HepG2 (cell line): ENCODE results near the gene CCDC8. TPM values are rescaled to one million over a fixed set of nuclear protein-coding genes. Genes with fewer than 3 reads are reported as not detected.

Experiments
- ATAC-seq: fragments of 200-7000 bp; cut with Tn5 transposase; 3 replicates; pipeline ENCODE4 v1.9.1; 2020; ENCODE audit warnings: mild to moderate bottlenecking, moderate library complexity
- BruUV-seq: library from RNA; stranded (reverse); fragments of 400-500 nt; replicated peaks from 2 replicates; lab custom pipeline; 2021; lab: Mats Ljungman, UMichigan
- CTCF ChIA-PET: fragments of 300-600 bp; formaldehyde crosslinking; extraction: SDS; loops from one replicate; lab custom pipeline; 2021; ENCODE audit warnings: low total read pairs, inconsistent platforms, low intra/inter-chr PET ratio; lab: Yijun Ruan, JAX
- POLR2A ChIA-PET: fragments of 350-600 bp; sonication (Branson Sonifier 250); formaldehyde crosslinking; loops from one replicate; lab custom pipeline; 2020; ENCODE audit warnings: antibody characterized with exemption, inconsistent platforms; lab: Yijun Ruan, JAX
- DNase-seq: peaks from one replicate; pipeline ENCODE4 v3.0.0-alpha.2; 2015; ENCODE audit warnings: low spot score
- FAIRE-seq: peaks from 3 replicates; lab custom pipeline; 2011; peaks lifted over from hg19 to GRCh38; lab: Jason Lieb, UNC
- H2AFZ ChIP-seq: one replicate; pipeline ENCODE4 v1.6.1; 2011; ENCODE audit warnings: low read length, inconsistent platforms
- H3K27ac ChIP-seq: fragments of 300-600 bp; 3 replicates; pipeline ENCODE4 v1.8.0; 2011; ENCODE audit warnings: mixed run types, mild to moderate bottlenecking, mixed read lengths, low read length, inconsistent platforms; ENCODE audit not compliant: insufficient read depth; ENCODE audit errors: extremely low read length
- H3K27me3 ChIP-seq, 2 experiments: fragments of 200-600 bp in 1 of 2; 2 replicates in 1 of 2; 3 replicates in 1 of 2; pipeline versions ENCODE4 v1.6.0 to v1.8.0; 2011; ENCODE audit warnings: low read length in 2 of 2, mild to moderate bottlenecking in 2 of 2, moderate library complexity in 2 of 2, inconsistent platforms in 1 of 2; ENCODE audit not compliant: insufficient read depth in 2 of 2, control insufficient read depth in 1 of 2
- H3K36me3 ChIP-seq, 2 experiments: fragments of 200-600 bp in 1 of 2; replicated peaks in 1 of 2; 2 replicates in 1 of 2; 3 replicates in 1 of 2; pipeline versions ENCODE4 v1.5.1 to v1.8.0; 2011; ENCODE audit warnings: low read length in 2 of 2, inconsistent platforms in 1 of 2; ENCODE audit not compliant: insufficient read depth in 2 of 2, control insufficient read depth in 1 of 2
- H3K4me1 ChIP-seq: 2 replicates; pipeline ENCODE4 v1.5.1; 2012; ENCODE audit warnings: low read length, inconsistent platforms; ENCODE audit not compliant: insufficient read depth
- H3K4me2 ChIP-seq: 2 replicates; pipeline ENCODE4 v1.6.0; 2011; ENCODE audit warnings: low read depth, low read length, inconsistent platforms
- H3K4me3 ChIP-seq, 3 experiments: fragments of 200-600 bp in 1 of 3; sonication (generic), shearing (Covaris generic) in 1 of 3; replicated peaks in 1 of 3; 2 replicates each; pipeline ENCODE4 v1.5.1; 2011 to 2016; ENCODE audit warnings: low read length in 3 of 3, inconsistent platforms in 2 of 3, low read depth in 2 of 3, mild to moderate bottlenecking in 2 of 3, control low read depth in 1 of 3, mixed read lengths in 1 of 3; ENCODE audit not compliant: insufficient read depth in 1 of 3
- H3K79me2 ChIP-seq: one replicate; pipeline ENCODE4 v1.6.1; 2011; ENCODE audit warnings: low read length, inconsistent platforms; ENCODE audit not compliant: insufficient read depth
- H3K9ac ChIP-seq: 2 replicates; pipeline ENCODE4 v1.6.0; 2011; ENCODE audit warnings: mild to moderate bottlenecking, low read depth, low read length, inconsistent platforms; ENCODE audit not compliant: insufficient read depth
- H3K9me3 ChIP-seq: 2 replicates; pipeline ENCODE4 v1.5.1; 2012; ENCODE audit warnings: mild to moderate bottlenecking, low read length
- H4K20me1 ChIP-seq: 2 replicates; pipeline ENCODE4 v1.6.0; 2011; ENCODE audit warnings: inconsistent platforms, mild to moderate bottlenecking, low read length, moderate library complexity; ENCODE audit not compliant: insufficient read depth
- FOSL1 ChIP-seq: sonication (generic); formaldehyde crosslinking; IDR thresholded peaks from 2 replicates; pipeline ENCODE4 v1.9.0; 2021; ENCODE audit warnings: missing genetic modification reagents, borderline replicate concordance
- MED1 ChIP-seq: sonication (generic); formaldehyde crosslinking; IDR thresholded peaks from 2 replicates; pipeline ENCODE4 v1.4.0; 2020; ENCODE audit warnings: missing genetic modification reagents
- WGBS: methylation state at CpG from one replicate; pipeline ENCODE4 v1.1.6; 2017; ENCODE audit warnings: low lambda C conversion rate; 5-methylcytosine and 5-hydroxymethylcytosine counted together
- in situ Hi-C: cut with HindIII; loops from 2 replicates; pipeline ENCODE4 v1.10.0; 2017; ENCODE audit warnings: low pct_unique_long_range_greater_than_20kb; ENCODE audit not compliant: extremely low pct_ligation_motif_present
- intact Hi-C: fragments of 100-400 bp; cut with micrococcal nuclease; formaldehyde crosslinking; loops from one replicate; pipeline ENCODE4 v1.10.0; 2022; ENCODE audit not compliant: unreplicated experiment
- polyA plus RNA-seq, 8 experiments: library from polyadenylated mRNA; depleted of rRNA in 3 of 8; stranded (reverse) in 7 of 8; unstranded in 1 of 8; fragments of >200 nt; fragmentation: Illumina TruSeq in 4 of 8; extraction: Trizol in 4 of 8; gene quantifications; 2 replicates each; pipeline versions ENCODE4 v1.2.1 to v1.2.3, GENCODE V29; 2011 to 2016; ENCODE audit warnings: low read depth in 4 of 8, missing spikeins in 1 of 8, mixed read lengths in 1 of 8; ENCODE audit not compliant: insufficient read depth in 1 of 8
- total RNA-seq, 5 experiments: library from RNA; depleted of rRNA; stranded (reverse); fragments of >200 nt; fragmentation: Illumina TruSeq; extraction: Trizol; gene quantifications; 2 replicates each; pipeline ENCODE4 v1.2.3, GENCODE V29; 2016; ENCODE audit warnings: low read depth in 1 of 5
- TF ChIP-seq, protein P1 (sequence below): sonication (generic); formaldehyde crosslinking; IDR thresholded peaks from 2 replicates; pipeline ENCODE4 v1.5.1; 2020; ENCODE audit warnings: missing genetic modification reagents, mild to moderate bottlenecking, borderline replicate concordance
- TF ChIP-seq, protein P2 (sequence below): sonication (generic); formaldehyde crosslinking; IDR thresholded peaks from 2 replicates; pipeline ENCODE4 v1.5.0; 2020; ENCODE audit warnings: mild to moderate bottlenecking, missing genetic modification reagents
- TF ChIP-seq, protein P3 (sequence below): sonication (generic); formaldehyde crosslinking; IDR thresholded peaks from 2 replicates; pipeline ENCODE4 v1.5.0; 2020; ENCODE audit warnings: mild to moderate bottlenecking, missing genetic modification reagents

The CCDC8 gene
- total and polyA plus RNA-seq, 2 of the 13 experiments (the other 11 are each of a cell fraction or from before 2014, with no cell fraction given) = 0.04 TPM; not detected in 1

DNA sequence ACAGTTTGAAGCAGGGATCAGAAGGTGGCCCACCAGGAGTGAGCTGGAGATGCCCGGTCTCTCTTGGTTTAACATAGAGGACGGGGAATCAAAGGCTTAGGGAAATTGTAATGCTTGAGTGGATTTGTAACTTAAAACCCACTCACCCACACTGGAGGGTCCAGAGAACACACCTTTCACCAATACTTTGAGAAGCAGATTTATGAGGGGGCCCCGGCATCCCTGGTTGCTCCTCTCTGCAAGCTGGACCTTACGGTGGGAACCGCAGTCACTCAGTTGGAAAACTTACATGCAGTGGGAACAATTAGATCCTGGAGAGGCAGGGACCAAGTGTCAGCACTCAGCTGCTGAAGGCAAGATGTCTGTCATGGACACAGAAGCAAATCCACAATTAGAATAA is 45.9 kb downstream of the CCDC8 start:
- intact Hi-C loops = no loop called here
- H3K9ac ChIP-seq = no peak overlapping the region
- no peaks in the 10 kb centered on the region for H3K79me2 ChIP-seq
- DNase-seq (no peak), ATAC-seq (no peak), FAIRE-seq (no peak)
- no peaks in the 10 kb centered on the region for H3K27me3 ChIP-seq
- H3K4me2 ChIP-seq = no peak overlapping the region
- H4K20me1 ChIP-seq = no peaks in the 10 kb centered on the region
- no peak overlapping the region for H2AFZ ChIP-seq
- in situ Hi-C loops = no loop called here
- no peak overlapping the region for H3K27ac ChIP-seq
- H3K36me3 ChIP-seq = peaks cover 10 to 46% of the 10 kb centered on the region in 2 experiments
- 96% methylated on average over 5 of the region's 5 CpGs for WGBS
- ChIA-PET POLR2A (no interaction called here), CTCF (no interaction called here)
- peaks cover 13% of the 10 kb centered on the region for H3K4me1 ChIP-seq
- no TSS peak for BruUV-seq
- no peaks in the 10 kb centered on the region for H3K9me3 ChIP-seq
- no peak overlapping the region for H3K4me3 ChIP-seq
- TF ChIP-seq FOSL1 (CRISPR knock-in tag) = no peak
- TF ChIP-seq, protein P1, sequence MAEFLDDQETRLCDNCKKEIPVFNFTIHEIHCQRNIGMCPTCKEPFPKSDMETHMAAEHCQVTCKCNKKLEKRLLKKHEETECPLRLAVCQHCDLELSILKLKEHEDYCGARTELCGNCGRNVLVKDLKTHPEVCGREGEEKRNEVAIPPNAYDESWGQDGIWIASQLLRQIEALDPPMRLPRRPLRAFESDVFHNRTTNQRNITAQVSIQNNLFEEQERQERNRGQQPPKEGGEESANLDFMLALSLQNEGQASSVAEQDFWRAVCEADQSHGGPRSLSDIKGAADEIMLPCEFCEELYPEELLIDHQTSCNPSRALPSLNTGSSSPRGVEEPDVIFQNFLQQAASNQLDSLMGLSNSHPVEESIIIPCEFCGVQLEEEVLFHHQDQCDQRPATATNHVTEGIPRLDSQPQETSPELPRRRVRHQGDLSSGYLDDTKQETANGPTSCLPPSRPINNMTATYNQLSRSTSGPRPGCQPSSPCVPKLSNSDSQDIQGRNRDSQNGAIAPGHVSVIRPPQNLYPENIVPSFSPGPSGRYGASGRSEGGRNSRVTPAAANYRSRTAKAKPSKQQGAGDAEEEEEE = no peak
- no peak for TF ChIP-seq MED1 (CRISPR knock-in tag)

DNA sequence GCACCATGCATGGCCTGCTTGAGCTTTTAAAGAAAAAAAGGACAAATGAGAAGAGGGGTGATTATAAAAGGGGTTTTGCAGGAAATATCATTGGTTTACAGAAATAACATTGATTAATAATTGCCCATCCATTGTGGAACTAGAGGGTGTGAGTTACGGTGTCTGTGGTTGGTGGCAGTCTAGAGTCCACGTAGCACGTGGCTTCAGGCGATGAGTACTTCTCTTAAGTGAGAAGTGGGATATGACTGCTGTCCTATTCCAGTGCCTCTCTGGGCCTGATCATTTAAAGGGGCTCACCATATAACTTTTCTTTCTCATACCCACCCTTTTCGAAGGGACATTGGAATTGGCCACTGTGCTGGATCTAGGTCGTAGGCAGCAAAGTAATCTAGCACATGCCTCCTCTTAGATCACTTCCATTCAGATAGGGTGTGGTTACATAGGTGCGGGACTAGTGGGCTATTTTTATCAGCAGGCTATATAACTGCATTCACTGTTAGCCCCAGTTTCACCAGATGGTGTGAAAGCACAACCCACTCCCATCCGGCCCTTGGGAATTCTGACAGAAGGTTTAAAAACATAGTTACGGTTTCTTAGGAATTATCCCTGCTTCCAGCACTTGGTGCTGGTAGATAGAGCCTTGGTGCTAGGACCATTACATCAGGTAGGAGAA is 46.6 kb downstream of the CCDC8 start:
- DNase-seq = no peak
- Histone ChIP-seq H3K9ac (no peak overlapping the region), H3K4me1 (peaks cover 13% of the 10 kb centered on the region), H2AFZ (no peak overlapping the region), H3K4me3 (no peak overlapping the region), H3K27me3 (no peaks in the 10 kb centered on the region), H4K20me1 (no peaks in the 10 kb centered on the region), H3K4me2 (no peak overlapping the region), H3K79me2 (no peaks in the 10 kb centered on the region), H3K36me3 (peaks cover 10 to 46% of the 10 kb centered on the region in 2 experiments), H3K9me3 (no peaks in the 10 kb centered on the region), H3K27ac (no peak overlapping the region)
- no peak for FAIRE-seq
- no peak for ATAC-seq
- ChIA-PET POLR2A (no interaction called here), CTCF (no interaction called here)
- WGBS = 98% methylated on average over 9 of the region's 9 CpGs
- no TSS peak for BruUV-seq
- in situ Hi-C loops = no loop called here
- intact Hi-C loops = no loop called here
- TF ChIP-seq, protein P2, sequence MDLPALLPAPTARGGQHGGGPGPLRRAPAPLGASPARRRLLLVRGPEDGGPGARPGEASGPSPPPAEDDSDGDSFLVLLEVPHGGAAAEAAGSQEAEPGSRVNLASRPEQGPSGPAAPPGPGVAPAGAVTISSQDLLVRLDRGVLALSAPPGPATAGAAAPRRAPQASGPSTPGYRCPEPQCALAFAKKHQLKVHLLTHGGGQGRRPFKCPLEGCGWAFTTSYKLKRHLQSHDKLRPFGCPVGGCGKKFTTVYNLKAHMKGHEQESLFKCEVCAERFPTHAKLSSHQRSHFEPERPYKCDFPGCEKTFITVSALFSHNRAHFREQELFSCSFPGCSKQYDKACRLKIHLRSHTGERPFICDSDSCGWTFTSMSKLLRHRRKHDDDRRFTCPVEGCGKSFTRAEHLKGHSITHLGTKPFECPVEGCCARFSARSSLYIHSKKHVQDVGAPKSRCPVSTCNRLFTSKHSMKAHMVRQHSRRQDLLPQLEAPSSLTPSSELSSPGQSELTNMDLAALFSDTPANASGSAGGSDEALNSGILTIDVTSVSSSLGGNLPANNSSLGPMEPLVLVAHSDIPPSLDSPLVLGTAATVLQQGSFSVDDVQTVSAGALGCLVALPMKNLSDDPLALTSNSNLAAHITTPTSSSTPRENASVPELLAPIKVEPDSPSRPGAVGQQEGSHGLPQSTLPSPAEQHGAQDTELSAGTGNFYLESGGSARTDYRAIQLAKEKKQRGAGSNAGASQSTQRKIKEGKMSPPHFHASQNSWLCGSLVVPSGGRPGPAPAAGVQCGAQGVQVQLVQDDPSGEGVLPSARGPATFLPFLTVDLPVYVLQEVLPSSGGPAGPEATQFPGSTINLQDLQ (CRISPR knock-in tag) = no peak
- TF ChIP-seq, protein P3, sequence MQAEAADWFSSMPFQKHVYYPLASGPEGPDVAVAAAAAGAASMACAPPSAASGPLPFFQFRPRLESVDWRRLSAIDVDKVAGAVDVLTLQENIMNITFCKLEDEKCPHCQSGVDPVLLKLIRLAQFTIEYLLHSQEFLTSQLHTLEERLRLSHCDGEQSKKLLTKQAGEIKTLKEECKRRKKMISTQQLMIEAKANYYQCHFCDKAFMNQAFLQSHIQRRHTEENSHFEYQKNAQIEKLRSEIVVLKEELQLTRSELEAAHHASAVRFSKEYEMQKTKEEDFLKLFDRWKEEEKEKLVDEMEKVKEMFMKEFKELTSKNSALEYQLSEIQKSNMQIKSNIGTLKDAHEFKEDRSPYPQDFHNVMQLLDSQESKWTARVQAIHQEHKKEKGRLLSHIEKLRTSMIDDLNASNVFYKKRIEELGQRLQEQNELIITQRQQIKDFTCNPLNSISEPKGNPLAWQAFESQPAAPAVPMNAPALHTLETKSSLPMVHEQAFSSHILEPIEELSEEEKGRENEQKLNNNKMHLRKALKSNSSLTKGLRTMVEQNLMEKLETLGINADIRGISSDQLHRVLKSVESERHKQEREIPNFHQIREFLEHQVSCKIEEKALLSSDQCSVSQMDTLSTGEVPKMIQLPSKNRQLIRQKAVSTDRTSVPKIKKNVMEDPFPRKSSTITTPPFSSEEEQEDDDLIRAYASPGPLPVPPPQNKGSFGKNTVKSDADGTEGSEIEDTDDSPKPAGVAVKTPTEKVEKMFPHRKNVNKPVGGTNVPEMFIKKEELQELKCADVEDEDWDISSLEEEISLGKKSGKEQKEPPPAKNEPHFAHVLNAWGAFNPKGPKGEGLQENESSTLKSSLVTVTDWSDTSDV (CRISPR knock-in tag) = no peak
